IPS-18a (cell line): ENCODE results near the gene ZNF614.
"Not testable (repeated sequence)": the region's sequence is repeated elsewhere in the genome, so short reads cannot be mapped to it uniquely, and the experiment has no call there.

Experiments
- H3K27ac ChIP-seq: one replicate; pipeline ENCODE4 v1.5.1; 2013; ENCODE audit warnings: low read length
- H3K27me3 ChIP-seq: one replicate; pipeline ENCODE4 v1.6.1; 2013; ENCODE audit warnings: mild to moderate bottlenecking, low read length; ENCODE audit not compliant: control insufficient read depth, insufficient read depth
- H3K36me3 ChIP-seq: one replicate; pipeline ENCODE4 v1.6.1; 2013; ENCODE audit warnings: low read depth, low read length; ENCODE audit not compliant: control insufficient read depth
- H3K4me1 ChIP-seq: one replicate; pipeline ENCODE4 v1.6.1; 2013; ENCODE audit warnings: low read depth, low read length; ENCODE audit not compliant: control insufficient read depth
- H3K4me3 ChIP-seq: one replicate; pipeline ENCODE4 v1.5.1; 2013; ENCODE audit warnings: low read length
- H3K9ac ChIP-seq: one replicate; pipeline ENCODE4 v1.6.1; 2013; ENCODE audit warnings: mild to moderate bottlenecking, low read length, moderate library complexity
- H3K9me3 ChIP-seq: one replicate; pipeline ENCODE4 v1.6.1; 2013; ENCODE audit warnings: low read depth, low read length; ENCODE audit not compliant: control insufficient read depth

Gene ZNF614

DNA sequence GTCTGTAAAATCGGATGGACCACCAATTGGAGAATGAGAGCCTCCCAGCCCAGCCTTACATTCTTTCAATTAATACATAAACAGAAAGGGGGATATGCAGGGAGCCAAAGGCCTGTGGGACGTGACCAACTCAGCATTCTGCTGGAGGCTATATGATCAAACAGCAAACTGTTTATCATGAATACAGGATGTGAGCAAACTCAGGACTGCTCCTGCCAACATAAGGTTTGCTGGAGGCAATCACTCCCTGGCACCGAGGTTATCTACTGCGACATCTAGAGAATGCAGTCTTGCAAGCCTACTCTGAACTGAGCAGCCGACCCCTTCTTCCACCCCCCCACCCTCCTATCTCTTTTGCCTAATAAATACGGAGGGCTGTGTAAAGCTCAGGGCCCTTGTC lies 47.3 kb downstream of the ZNF614 start:
- not testable (repeated sequence) for H3K36me3 ChIP-seq, H3K4me3 ChIP-seq
- H3K9me3 ChIP-seq = peaks cover 25% of the 10 kb centered on the region

DNA sequence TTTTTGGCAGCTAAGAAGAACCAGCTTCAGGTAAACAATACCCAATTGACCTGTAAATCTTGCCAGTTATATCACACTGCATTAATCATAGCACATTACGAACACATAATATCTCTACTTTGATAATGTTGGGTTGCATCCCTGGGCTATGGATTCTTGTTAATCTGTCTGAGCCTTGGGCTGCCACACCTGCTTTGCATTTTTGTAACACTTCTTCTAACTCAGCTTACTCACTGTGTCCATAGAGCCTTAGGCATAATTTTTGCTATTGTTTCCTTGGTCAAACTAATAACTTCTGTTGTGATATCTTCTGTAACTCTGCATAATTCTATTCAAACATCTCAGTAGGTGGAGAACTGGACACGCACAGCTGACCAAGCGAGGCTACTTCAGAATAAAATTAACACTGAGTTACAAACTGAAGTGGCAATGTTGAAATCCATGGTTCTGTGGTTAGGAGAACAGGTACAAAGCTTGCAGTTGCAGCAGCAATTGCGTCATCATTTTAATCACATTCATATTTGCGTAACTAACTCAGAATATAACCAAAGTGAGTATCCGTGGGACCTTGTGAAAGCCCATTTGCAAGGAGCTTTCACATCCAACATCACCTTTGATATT lies 48.0 kb downstream of the ZNF614 start:
- Histone ChIP-seq H3K36me3 (no peaks in the 10 kb centered on the region), H3K9me3 (peaks cover 25% of the 10 kb centered on the region), H3K4me1 (no peaks in the 10 kb centered on the region), H3K27me3 (no peaks in the 10 kb centered on the region), H3K27ac (no peak overlapping the region), H3K4me3 (no peak overlapping the region), H3K9ac (no peak overlapping the region)

More for the DNA sequence above, 47.3 kb downstream of the ZNF614 start:
- H3K9ac ChIP-seq, H3K27me3 ChIP-seq, H3K27ac ChIP-seq, H3K4me1 ChIP-seq: not testable (repeated sequence)

DNA sequence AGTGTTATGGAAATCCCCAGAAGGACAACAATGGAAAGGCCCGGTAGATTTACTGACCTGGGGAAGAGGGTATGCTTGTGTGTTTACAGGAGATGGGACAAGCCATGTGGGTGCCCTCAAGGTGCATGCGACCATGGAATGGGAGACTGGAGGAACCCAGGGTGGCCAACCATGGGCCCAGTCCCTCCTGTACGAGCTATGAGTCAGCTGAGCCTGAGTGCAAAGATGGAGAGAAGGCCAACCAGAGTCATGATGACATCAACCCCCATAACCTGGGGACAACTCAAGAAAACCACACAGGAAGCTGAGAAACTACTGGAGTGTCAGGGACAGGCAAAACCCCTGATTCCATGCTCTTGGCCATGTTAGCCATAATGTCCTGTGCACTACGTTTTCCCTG lies 49.3 kb downstream of the ZNF614 start:
- H3K36me3 ChIP-seq = no peaks in the 10 kb centered on the region

GRCh38 chr19:51977346-51977745 lies 50.8 kb downstream of the ZNF614 start:
- H3K4me1 ChIP-seq = no peaks in the 10 kb centered on the region
- H3K27me3 ChIP-seq = no peaks in the 10 kb centered on the region
- H3K9me3 ChIP-seq = peaks cover 47% of the 10 kb centered on the region
- no peak overlapping the region for H3K4me3 ChIP-seq
- no peak overlapping the region for H3K9ac ChIP-seq
- peaks cover 5% of the 10 kb centered on the region for H3K36me3 ChIP-seq
- H3K27ac ChIP-seq = no peak overlapping the region

More for the DNA sequence above, 49.3 kb downstream of the ZNF614 start:
- Histone ChIP-seq H3K9ac (no peak overlapping the region), H3K4me3 (no peak overlapping the region), H3K9me3 (peaks cover 35% of the 10 kb centered on the region), H3K4me1 (no peaks in the 10 kb centered on the region), H3K27ac (no peak overlapping the region), H3K27me3 (no peaks in the 10 kb centered on the region)

GRCh38 chr19:51976852-51977251 lies 51.3 kb downstream of the ZNF614 start:
- no peak overlapping the region for H3K4me3 ChIP-seq
- no peaks in the 10 kb centered on the region for H3K27me3 ChIP-seq
- peaks cover 52% of the 10 kb centered on the region for H3K9me3 ChIP-seq
- H3K36me3 ChIP-seq = peaks cover 5% of the 10 kb centered on the region
- no peak overlapping the region for H3K9ac ChIP-seq
- no peaks in the 10 kb centered on the region for H3K4me1 ChIP-seq
- no peak overlapping the region for H3K27ac ChIP-seq

DNA sequence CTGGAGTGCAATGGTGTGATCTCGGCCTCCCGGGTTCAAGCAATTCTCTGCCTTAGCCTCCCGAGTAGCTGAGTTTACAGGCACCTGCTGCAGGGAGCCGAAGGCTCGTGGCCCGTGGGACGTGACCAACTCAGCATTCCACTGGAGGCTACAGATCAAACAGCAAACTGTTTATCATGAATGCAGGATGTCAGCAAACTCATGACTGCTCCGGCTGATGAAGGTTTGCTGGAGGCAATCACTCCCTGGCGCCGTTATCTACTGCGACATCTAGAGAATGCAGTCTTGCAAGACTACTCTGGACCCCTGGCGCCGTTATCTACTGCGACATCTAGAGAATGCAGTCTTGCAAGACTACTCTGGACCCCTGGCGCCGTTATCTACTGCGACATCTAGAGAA lies 52.4 kb downstream of the ZNF614 start:
- not testable (repeated sequence) for H3K4me1 ChIP-seq, H3K9ac ChIP-seq, H3K27me3 ChIP-seq, H3K27ac ChIP-seq, H3K36me3 ChIP-seq, H3K4me3 ChIP-seq
- H3K9me3 ChIP-seq = peaks cover 55% of the 10 kb centered on the region

DNA sequence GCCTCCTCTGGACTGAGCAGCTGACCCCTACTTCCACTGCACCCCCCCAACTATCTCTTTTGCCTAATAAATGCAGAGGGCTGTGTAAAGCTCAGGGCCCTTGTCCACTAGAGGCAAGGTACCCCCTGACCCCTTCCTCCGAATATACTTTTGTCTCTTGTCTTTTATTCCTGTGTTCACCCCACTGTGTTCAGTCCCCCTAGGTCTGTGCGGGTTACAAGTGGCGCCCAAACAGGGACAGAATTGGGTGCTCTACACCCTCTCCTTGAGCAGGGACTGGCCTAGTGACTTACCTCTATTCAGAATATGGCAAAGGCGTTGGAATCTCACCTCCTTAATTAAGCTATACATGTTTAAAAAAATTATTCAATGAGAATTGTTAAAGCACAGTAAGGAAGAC lies 56.6 kb downstream of the ZNF614 start:
- H3K9me3 ChIP-seq = peaks cover 70% of the 10 kb centered on the region
- no peak overlapping the region for H3K9ac ChIP-seq
- peaks cover 5% of the 10 kb centered on the region for H3K36me3 ChIP-seq

GRCh38 chr19:51970718-51971117 lies 57.5 kb downstream of the ZNF614 start:
- no peak overlapping the region for H3K27ac ChIP-seq
- no peak overlapping the region for H3K9ac ChIP-seq
- H3K4me3 ChIP-seq = no peak overlapping the region
- H3K27me3 ChIP-seq = no peaks in the 10 kb centered on the region
- H3K36me3 ChIP-seq = peaks cover 9% of the 10 kb centered on the region
- H3K4me1 ChIP-seq = no peaks in the 10 kb centered on the region
- peaks cover 74% of the 10 kb centered on the region for H3K9me3 ChIP-seq

More for the DNA sequence above, 56.6 kb downstream of the ZNF614 start:
- H3K27me3 ChIP-seq = no peaks in the 10 kb centered on the region
- no peaks in the 10 kb centered on the region for H3K4me1 ChIP-seq
- H3K27ac ChIP-seq = no peak overlapping the region
- H3K4me3 ChIP-seq = no peak overlapping the region

- H3K9me3 ChIP-seq = peaks cover 35% of the 10 kb centered on the region
- H3K36me3 ChIP-seq = peaks cover 12% of the 10 kb centered on the region
- no peak overlapping the region for H3K4me3 ChIP-seq
Observed at GRCh38 chr19:51965583-51965982, 62.6 kb downstream of the ZNF614 start.

More at GRCh38 chr19:51965583-51965982, 62.6 kb downstream of the ZNF614 start:
- no peaks in the 10 kb centered on the region for H3K4me1 ChIP-seq
- no peak overlapping the region for H3K27ac ChIP-seq
- no peaks in the 10 kb centered on the region for H3K27me3 ChIP-seq
- no peak overlapping the region for H3K9ac ChIP-seq
